HepG2 (cell line): ENCODE results near the gene JSRP1. TPM values are rescaled to one million over a fixed set of nuclear protein-coding genes. Genes with fewer than 3 reads are reported as not detected.
A peak's percentile ranks its signal among the peaks of the same experiment; 100 is the strongest.

Source experiments
- HDAC6 ChIP-seq: fragments of 200-600 bp; sonication (generic); IDR thresholded peaks from 2 replicates; pipeline ENCODE4 v1.7.0; 2017; ENCODE audit warnings: mild to moderate bottlenecking, antibody characterized with exemption, low read length, low read depth
- HNRNPLL ChIP-seq: fragments of 200-400 bp; formaldehyde crosslinking; IDR thresholded peaks from 2 replicates; pipeline ENCODE4 v1.6.1; 2017; ENCODE audit warnings: mild to moderate bottlenecking, low read depth, low read length; ENCODE audit not compliant: poor library complexity, severe bottlenecking
- HOXA3 ChIP-seq: sonication (generic); formaldehyde crosslinking; IDR thresholded peaks from 2 replicates; pipeline ENCODE4 v1.5.0; 2020; ENCODE audit warnings: missing genetic modification reagents
- KDM5B ChIP-seq: sonication (generic); formaldehyde crosslinking; IDR thresholded peaks from 2 replicates; pipeline ENCODE4 v1.4.0; 2020; ENCODE audit warnings: missing genetic modification reagents, mild to moderate bottlenecking, borderline replicate concordance
- MTF2 ChIP-seq: sonication (generic); formaldehyde crosslinking; IDR thresholded peaks from 2 replicates; pipeline ENCODE4 v1.5.0; 2020; ENCODE audit warnings: missing genetic modification reagents, borderline replicate concordance
- RARA ChIP-seq: IDR thresholded peaks from 2 replicates; pipeline ENCODE4 v1.6.1; 2016; ENCODE audit warnings: missing genetic modification reagents, missing compliant biosample characterization
- TAF1 ChIP-seq: sonication (generic); formaldehyde crosslinking; IDR thresholded peaks from 2 replicates; pipeline ENCODE4 v1.4.0; 2020; ENCODE audit warnings: missing genetic modification reagents
- TP53 ChIP-seq: sonication (generic); formaldehyde crosslinking; conservative IDR thresholded peaks from 2 replicates; pipeline ENCODE4 v1.4.0; 2020; ENCODE audit warnings: missing genetic modification reagents
- ZFP62 ChIP-seq: sonication (generic); formaldehyde crosslinking; IDR thresholded peaks from 2 replicates; pipeline ENCODE4 v1.4.0; 2020; ENCODE audit warnings: missing genetic modification reagents
- ZFY ChIP-seq: sonication (generic); formaldehyde crosslinking; IDR thresholded peaks from 2 replicates; pipeline ENCODE4 v1.4.0; 2020; ENCODE audit warnings: missing genetic modification reagents
- ZNF121 ChIP-seq: sonication (generic); formaldehyde crosslinking; IDR thresholded peaks from 2 replicates; pipeline ENCODE4 v1.5.0; 2020; ENCODE audit warnings: mild to moderate bottlenecking, missing genetic modification reagents
- ZNF180 ChIP-seq: sonication (generic); formaldehyde crosslinking; IDR thresholded peaks from 2 replicates; pipeline ENCODE4 v1.4.0; 2020; ENCODE audit warnings: low read depth, missing genetic modification reagents, borderline replicate concordance
- ZNF230 ChIP-seq: sonication (generic); formaldehyde crosslinking; IDR thresholded peaks from 2 replicates; pipeline ENCODE4 v1.4.0; 2020; ENCODE audit warnings: mild to moderate bottlenecking, missing genetic modification reagents
- ZNF30 ChIP-seq: sonication (generic); formaldehyde crosslinking; IDR thresholded peaks from 2 replicates; pipeline ENCODE4 v1.5.0; 2020; ENCODE audit warnings: mild to moderate bottlenecking, missing genetic modification reagents
- ZNF383 ChIP-seq: sonication (generic); formaldehyde crosslinking; IDR thresholded peaks from 2 replicates; pipeline ENCODE4 v1.4.0; 2020; ENCODE audit warnings: missing genetic modification reagents, mild to moderate bottlenecking, borderline replicate concordance
- ZNF724P ChIP-seq: sonication (generic); formaldehyde crosslinking; IDR thresholded peaks from 2 replicates; pipeline ENCODE4 v1.8.0; 2022; ENCODE audit warnings: missing genetic modification reagents, borderline replicate concordance
- ZNF766 ChIP-seq: sonication (generic); formaldehyde crosslinking; IDR thresholded peaks from 2 replicates; pipeline ENCODE4 v1.5.0; 2020; ENCODE audit warnings: missing genetic modification reagents, borderline replicate concordance
- ZNF768 ChIP-seq: sonication (generic); formaldehyde crosslinking; IDR thresholded peaks from 2 replicates; pipeline ENCODE4 v1.4.0; 2020; ENCODE audit warnings: missing genetic modification reagents
- polyA plus RNA-seq, 8 experiments: library from polyadenylated mRNA; depleted of rRNA in 3 of 8; stranded (reverse) in 7 of 8; unstranded in 1 of 8; fragments of >200 nt; fragmentation: Illumina TruSeq in 4 of 8; extraction: Trizol in 4 of 8; gene quantifications; 2 replicates each; pipeline versions ENCODE4 v1.2.1 to v1.2.3, GENCODE V29; 2011 to 2016; ENCODE audit warnings: low read depth in 4 of 8, missing spikeins in 1 of 8, mixed read lengths in 1 of 8; ENCODE audit not compliant: insufficient read depth in 1 of 8
- total RNA-seq, 5 experiments: library from RNA; depleted of rRNA; stranded (reverse); fragments of >200 nt; fragmentation: Illumina TruSeq; extraction: Trizol; gene quantifications; 2 replicates each; pipeline ENCODE4 v1.2.3, GENCODE V29; 2016; ENCODE audit warnings: low read depth in 1 of 5
- TF ChIP-seq, protein P1 (sequence below): sonication (generic); formaldehyde crosslinking; IDR thresholded peaks from 2 replicates; pipeline ENCODE4 v1.5.1; 2020; ENCODE audit warnings: mild to moderate bottlenecking, missing genetic modification reagents, borderline replicate concordance
- TF ChIP-seq, protein P2 (sequence below): sonication (generic); formaldehyde crosslinking; IDR thresholded peaks from 2 replicates; pipeline ENCODE4 v1.5.0; 2020; ENCODE audit warnings: missing genetic modification reagents, mild to moderate bottlenecking, borderline replicate concordance
- TF ChIP-seq, protein P3 (sequence below): sonication (generic); formaldehyde crosslinking; IDR thresholded peaks from 2 replicates; pipeline ENCODE4 v1.4.0; 2020; ENCODE audit warnings: missing genetic modification reagents
- TF ChIP-seq, protein P4 (sequence below): sonication (generic); formaldehyde crosslinking; IDR thresholded peaks from 2 replicates; pipeline ENCODE4 v1.5.0; 2020; ENCODE audit warnings: mild to moderate bottlenecking, missing genetic modification reagents, borderline replicate concordance

JSRP1 gene
- total and polyA plus RNA-seq, 2 of the 13 experiments (the other 11 are each of a cell fraction or from before 2014, with no cell fraction given) = 0.16 to 0.38 TPM

DNA sequence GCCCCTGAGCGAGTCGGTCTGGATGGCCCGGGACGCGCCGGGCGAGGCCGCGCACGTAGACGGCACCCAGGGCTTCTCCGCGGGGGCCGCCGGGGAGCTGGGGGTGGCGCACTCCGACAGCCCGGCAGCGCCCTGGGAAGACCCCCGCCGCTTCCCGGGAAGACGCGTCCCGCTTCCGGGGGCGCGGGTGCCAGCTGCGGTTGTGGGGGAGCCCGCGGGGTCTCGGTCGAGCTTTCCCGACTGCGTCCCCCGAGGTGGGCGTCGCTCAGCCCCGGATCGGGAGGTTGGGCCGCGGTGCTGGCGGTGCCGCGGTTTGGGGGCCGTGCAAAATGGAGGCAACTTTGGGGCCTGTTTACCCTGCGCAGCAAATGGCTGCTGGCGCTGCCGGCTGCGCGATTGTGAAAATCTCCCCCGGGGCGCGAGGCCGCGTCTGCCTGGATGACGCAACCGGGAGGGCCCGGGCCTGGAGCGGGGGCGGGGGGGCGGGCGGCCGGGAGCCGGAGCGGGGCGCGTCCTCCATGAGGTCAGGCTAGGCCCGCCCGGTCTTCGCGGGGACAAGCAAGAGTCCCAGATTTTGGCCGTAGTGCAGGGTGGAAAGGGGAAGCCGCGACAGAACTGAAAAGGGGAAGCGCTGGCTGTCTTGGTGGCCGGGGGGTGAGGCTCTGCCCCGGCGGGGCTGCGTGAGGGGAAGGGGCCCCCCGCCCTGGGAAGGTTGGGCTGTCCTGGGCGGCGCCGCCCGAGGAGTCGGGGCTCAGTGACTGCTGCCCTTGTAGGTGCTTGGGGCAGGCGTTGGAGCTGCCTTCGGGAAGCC is 14.4 kb upstream of the JSRP1 start (continued):
- TF ChIP-seq, protein P1, sequence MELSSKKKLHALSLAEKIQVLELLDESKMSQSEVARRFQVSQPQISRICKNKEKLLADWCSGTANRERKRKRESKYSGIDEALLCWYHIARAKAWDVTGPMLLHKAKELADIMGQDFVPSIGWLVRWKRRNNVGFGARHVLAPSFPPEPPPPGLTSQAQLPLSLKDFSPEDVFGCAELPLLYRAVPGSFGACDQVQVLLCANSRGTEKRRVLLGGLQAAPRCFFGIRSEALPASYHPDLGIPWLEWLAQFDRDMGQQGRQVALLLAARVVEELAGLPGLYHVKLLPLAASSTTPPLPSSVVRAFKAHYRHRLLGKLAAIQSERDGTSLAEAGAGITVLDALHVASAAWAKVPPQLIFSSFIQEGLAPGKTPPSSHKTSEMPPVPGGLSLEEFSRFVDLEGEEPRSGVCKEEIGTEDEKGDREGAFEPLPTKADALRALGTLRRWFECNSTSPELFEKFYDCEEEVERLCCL (CRISPR knock-in tag) = no peak
- TF ChIP-seq MTF2 (CRISPR knock-in tag) (0 out of 2 replicates have a peak, but pooled peaks have one; percentile 37), ZFY (peak; percentile 76), ZNF768 (CRISPR knock-in tag) (0 out of 2 replicates have a peak, but pooled peaks have one; percentile 8), TP53 (no peak), ZNF383 (CRISPR knock-in tag) (no peak), RARA (CRISPR knock-in tag) (peak; percentile 12; the same call in 1 of the 2 replicates), KDM5B (0 out of 2 replicates have a peak, but pooled peaks have one; percentile 10), ZNF724P (CRISPR knock-in tag) (no peak), ZFP62 (no peak), ZNF180 (CRISPR knock-in tag) (no peak), ZNF766 (0 out of 2 replicates have a peak, but pooled peaks have one; percentile 31), HOXA3 (CRISPR knock-in tag) (peak; percentile 75), ZNF230 (no peak), ZNF121 (no peak), ZNF30 (CRISPR knock-in tag) (peak; percentile 59; the same call in 1 of the 2 replicates), HDAC6 (no peak), HNRNPLL (peak; percentile 28), TAF1 (CRISPR knock-in tag) (peak; percentile 63)
- TF ChIP-seq, protein P2, sequence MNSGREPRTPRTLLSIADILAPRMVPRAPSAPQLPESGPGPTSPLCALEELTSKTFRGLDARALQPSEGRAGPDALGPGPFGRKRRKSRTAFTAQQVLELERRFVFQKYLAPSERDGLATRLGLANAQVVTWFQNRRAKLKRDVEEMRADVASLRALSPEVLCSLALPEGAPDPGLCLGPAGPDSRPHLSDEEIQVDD (CRISPR knock-in tag) = no peak
- TF ChIP-seq, protein P3, sequence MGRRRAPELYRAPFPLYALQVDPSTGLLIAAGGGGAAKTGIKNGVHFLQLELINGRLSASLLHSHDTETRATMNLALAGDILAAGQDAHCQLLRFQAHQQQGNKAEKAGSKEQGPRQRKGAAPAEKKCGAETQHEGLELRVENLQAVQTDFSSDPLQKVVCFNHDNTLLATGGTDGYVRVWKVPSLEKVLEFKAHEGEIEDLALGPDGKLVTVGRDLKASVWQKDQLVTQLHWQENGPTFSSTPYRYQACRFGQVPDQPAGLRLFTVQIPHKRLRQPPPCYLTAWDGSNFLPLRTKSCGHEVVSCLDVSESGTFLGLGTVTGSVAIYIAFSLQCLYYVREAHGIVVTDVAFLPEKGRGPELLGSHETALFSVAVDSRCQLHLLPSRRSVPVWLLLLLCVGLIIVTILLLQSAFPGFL = no peak
- TF ChIP-seq, protein P4, sequence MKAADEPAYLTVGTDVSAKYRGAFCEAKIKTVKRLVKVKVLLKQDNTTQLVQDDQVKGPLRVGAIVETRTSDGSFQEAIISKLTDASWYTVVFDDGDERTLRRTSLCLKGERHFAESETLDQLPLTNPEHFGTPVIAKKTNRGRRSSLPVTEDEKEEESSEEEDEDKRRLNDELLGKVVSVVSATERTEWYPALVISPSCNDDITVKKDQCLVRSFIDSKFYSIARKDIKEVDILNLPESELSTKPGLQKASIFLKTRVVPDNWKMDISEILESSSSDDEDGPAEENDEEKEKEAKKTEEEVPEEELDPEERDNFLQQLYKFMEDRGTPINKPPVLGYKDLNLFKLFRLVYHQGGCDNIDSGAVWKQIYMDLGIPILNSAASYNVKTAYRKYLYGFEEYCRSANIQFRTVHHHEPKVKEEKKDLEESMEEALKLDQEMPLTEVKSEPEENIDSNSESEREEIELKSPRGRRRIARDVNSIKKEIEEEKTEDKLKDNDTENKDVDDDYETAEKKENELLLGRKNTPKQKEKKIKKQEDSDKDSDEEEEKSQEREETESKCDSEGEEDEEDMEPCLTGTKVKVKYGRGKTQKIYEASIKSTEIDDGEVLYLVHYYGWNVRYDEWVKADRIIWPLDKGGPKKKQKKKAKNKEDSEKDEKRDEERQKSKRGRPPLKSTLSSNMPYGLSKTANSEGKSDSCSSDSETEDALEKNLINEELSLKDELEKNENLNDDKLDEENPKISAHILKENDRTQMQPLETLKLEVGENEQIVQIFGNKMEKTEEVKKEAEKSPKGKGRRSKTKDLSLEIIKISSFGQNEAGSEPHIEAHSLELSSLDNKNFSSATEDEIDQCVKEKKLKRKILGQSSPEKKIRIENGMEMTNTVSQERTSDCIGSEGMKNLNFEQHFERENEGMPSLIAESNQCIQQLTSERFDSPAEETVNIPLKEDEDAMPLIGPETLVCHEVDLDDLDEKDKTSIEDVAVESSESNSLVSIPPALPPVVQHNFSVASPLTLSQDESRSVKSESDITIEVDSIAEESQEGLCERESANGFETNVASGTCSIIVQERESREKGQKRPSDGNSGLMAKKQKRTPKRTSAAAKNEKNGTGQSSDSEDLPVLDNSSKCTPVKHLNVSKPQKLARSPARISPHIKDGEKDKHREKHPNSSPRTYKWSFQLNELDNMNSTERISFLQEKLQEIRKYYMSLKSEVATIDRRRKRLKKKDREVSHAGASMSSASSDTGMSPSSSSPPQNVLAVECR = peak; percentile 59; the same call in 1 of the 2 replicates
